ENCODE measurements around the gene GPC5. TPM values are rescaled to one million over a fixed set of nuclear protein-coding genes. Genes with fewer than 3 reads are reported as not detected.

Gene GPC5
- total and polyA plus RNA-seq, 11 donors, result 0.14 to 2.9 (median 0.84) TPM; not detected in 1

DNA sequence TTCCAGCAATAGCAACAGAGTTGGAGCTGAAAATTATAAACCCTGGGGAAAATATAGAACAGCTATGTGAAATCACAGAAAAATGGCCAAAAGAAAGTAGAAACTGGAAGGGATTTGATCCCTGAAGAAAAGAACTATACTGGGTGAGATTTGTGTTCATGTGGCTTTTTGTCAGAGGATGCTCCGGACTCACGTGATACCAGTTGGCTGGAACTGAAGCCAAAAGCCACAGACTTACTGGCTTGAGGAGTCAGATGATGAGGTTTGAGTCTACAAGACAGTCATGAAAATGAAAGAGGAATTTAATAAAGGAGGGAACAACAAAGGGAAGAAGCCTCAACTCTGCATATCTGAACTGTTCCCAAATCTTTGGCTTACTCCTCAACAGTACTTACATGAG, 427.1 kb downstream of the GPC5 start:
- DNase-seq, result no peak
- Histone ChIP-seq H3K4me1 (no peaks in the 10 kb centered on the region), H3K27me3 (no peaks in the 10 kb centered on the region), H3K4me3 (no peak overlapping the region), H3K36me3 (no peaks in the 10 kb centered on the region), H3K9me3 (peaks cover 0 to 16% (median 0%) of the 10 kb centered on the region in 12 donors), H3K27ac (no peak overlapping the region)
- WGBS, 4 donors, result 64 to 78% (median 67%) methylated on average over 2 of the region's 2 CpGs
- no peak for ATAC-seq
- intact Hi-C loops (cut with DNase I), result no loop called here
- no peak for TF ChIP-seq POLR2A (IDR thresholded peaks at IDR 0.05)
- TF ChIP-seq, protein P1, sequence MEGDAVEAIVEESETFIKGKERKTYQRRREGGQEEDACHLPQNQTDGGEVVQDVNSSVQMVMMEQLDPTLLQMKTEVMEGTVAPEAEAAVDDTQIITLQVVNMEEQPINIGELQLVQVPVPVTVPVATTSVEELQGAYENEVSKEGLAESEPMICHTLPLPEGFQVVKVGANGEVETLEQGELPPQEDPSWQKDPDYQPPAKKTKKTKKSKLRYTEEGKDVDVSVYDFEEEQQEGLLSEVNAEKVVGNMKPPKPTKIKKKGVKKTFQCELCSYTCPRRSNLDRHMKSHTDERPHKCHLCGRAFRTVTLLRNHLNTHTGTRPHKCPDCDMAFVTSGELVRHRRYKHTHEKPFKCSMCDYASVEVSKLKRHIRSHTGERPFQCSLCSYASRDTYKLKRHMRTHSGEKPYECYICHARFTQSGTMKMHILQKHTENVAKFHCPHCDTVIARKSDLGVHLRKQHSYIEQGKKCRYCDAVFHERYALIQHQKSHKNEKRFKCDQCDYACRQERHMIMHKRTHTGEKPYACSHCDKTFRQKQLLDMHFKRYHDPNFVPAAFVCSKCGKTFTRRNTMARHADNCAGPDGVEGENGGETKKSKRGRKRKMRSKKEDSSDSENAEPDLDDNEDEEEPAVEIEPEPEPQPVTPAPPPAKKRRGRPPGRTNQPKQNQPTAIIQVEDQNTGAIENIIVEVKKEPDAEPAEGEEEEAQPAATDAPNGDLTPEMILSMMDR (IDR thresholded peaks at IDR 0.05), result no peak

DNA sequence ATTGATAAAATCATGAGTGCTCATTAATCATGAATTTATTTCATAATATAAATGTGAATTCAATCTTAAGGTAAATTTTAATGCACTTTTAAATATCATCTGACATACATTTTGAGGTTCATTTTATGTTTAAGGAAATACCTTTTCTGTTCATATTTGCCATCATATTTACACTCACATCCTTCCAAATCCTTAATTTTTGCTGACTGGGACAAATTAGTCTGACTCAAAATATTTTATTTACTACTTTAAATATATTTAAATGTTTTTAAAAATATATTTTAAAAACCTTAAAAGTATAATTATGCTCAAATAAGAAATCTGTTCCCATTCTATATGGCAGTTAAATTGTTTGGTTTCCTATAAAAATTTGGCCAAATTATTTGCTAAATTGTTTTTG, 438.1 kb downstream of the GPC5 start:
- no peak for TF ChIP-seq POLR2A (IDR thresholded peaks at IDR 0.05)
- TF ChIP-seq, protein P1 (IDR thresholded peaks at IDR 0.05), result no peak

DNA sequence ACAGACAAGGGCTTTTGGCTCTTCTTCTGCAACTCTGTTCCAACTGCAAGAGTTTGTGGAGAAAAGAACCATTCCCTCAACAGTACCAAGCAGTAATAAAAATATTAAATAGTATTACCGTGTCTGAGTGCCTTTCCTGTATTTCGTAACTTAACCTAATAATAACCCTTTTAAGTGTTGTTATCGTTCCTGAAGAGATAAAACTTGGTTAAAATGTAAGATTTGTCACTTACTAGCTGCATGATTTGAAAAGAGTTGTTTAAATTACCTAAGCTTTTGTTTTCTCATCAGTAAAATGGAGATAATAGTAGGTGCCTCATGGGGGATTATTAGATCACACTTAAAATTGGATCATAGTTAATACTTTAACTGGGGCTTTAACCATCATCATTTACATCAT, 447.2 kb downstream of the GPC5 start:
- Histone ChIP-seq H3K27ac (no peak overlapping the region), H3K27me3 (no peaks in the 10 kb centered on the region), H3K9me3 (peaks cover 0 to 5% (median 0%) of the 10 kb centered on the region in 12 donors), H3K4me3 (no peak overlapping the region), H3K4me1 (no peaks in the 10 kb centered on the region), H3K36me3 (no peaks in the 10 kb centered on the region)
- DNase-seq (no peak), ATAC-seq (no peak)
- TF ChIP-seq POLR2A (IDR thresholded peaks at IDR 0.05), result no peak
- TF ChIP-seq, protein P1 (IDR thresholded peaks at IDR 0.05), result no peak
- intact Hi-C loops (cut with DNase I), result no loop called here
- 46 to 51% (median 50%) methylated on average over 3 of the region's 3 CpGs for WGBS, 4 donors

More for the DNA sequence above, 438.1 kb downstream of the GPC5 start:
- Histone ChIP-seq H3K27me3 (no peaks in the 10 kb centered on the region), H3K4me1 (no peaks in the 10 kb centered on the region), H3K4me3 (no peak overlapping the region), H3K9me3 (peaks cover 0 to 14% (median 2%) of the 10 kb centered on the region in 12 donors), H3K36me3 (no peaks in the 10 kb centered on the region), H3K27ac (no peak overlapping the region)
- intact Hi-C loops (cut with DNase I), result no loop called here
- DNase-seq, result no peak
- ATAC-seq, result no peak

DNA sequence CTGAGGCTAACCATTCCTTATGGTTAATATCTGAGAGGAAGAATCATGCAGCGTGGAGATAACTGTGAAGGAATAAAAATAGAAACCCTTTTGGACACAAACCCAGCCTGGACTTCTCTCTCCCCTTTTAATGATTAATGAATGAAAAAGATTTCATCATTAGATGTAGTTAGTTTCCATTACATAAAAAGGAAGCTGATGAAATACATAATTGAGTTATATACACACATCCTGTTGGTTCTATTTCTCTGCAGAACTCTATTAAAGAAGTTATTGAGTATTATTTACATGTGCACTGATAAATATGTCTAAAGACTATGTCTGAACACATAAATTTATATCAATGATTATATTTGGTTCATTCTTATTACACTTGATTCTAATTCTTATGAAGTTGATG, 465.3 kb downstream of the GPC5 start:
- Histone ChIP-seq H3K36me3 (no peaks in the 10 kb centered on the region), H3K9me3 (no peaks in the 10 kb centered on the region), H3K4me3 (no peak overlapping the region), H3K27me3 (no peaks in the 10 kb centered on the region), H3K27ac (no peak overlapping the region), H3K4me1 (no peaks in the 10 kb centered on the region)
- TF ChIP-seq, protein P1 (IDR thresholded peaks at IDR 0.05), result no peak
- no peak for TF ChIP-seq POLR2A (IDR thresholded peaks at IDR 0.05)
- intact Hi-C loops (cut with DNase I), result no loop called here
- WGBS, 4 donors, result 8 to 15% (median 12%) methylated on average over 1 of the region's 1 CpG
- ATAC-seq (no peak), DNase-seq (no peak)
